ELR (cell line): ENCODE results near the gene ALKBH2.

Experiments
- DNase-seq: peaks from one replicate; pipeline ENCODE4 v3.0.0-alpha.2; 2015; ENCODE audit warnings: low read depth

The ALKBH2 gene

GRCh38 chr12:109113661-109114321 is 20.5 kb upstream of the ALKBH2 start:
- no peak for DNase-seq

- DNase-seq, result no peak
Measured at GRCh38 chr12:109112720-109113465, 19.6 kb upstream of the ALKBH2 start.

- peak; percentile 88 for DNase-seq
Measured at GRCh38 chr12:109110988-109111495, 17.8 kb upstream of the ALKBH2 start.

GRCh38 chr12:109109746-109110350 is 16.6 kb upstream of the ALKBH2 start:
- DNase-seq, result no peak

DNA sequence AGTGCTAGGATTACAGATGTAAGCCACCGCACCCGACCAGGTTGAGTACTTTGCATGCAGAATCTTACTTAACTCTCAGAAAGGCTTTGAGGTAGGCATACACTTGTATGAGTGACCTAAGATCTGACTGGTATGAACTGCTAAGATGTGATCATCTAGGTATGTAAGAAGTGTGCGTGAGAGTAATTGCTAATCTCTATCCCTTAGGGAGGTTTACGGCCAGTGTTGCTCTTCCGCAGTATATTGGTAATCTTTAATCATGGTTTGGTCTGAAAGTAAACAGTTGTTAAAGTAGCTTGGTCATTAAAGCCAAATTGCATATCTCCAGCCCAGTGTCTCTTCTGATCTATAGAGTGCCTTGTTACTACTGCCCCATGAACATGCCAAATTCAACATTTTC is 11.9 kb upstream of the ALKBH2 start:
- DNase-seq, result no peak

DNA sequence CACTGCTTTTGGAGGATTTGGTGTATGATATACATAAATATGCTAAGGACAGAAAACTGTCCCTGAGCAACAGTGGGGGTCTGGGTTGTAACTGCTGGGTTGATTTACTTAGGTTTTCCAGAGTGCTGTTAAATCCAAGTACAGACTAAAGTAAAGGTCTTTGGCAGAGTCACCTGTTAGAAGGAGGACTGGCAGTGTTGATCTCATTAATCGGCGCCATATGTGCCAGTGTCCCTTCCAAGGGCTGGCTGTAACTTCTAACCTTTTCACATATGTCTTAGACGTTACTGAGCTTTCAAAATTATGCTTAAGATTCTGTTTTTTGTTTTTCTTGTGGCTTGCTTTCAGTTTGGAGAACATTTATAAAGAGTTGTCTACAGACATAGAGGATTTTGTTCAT is 9.2 kb upstream of the ALKBH2 start:
- DNase-seq, result no peak

GRCh38 chr12:109100741-109101140 is 7.5 kb upstream of the ALKBH2 start:
- DNase-seq, result no peak

DNA sequence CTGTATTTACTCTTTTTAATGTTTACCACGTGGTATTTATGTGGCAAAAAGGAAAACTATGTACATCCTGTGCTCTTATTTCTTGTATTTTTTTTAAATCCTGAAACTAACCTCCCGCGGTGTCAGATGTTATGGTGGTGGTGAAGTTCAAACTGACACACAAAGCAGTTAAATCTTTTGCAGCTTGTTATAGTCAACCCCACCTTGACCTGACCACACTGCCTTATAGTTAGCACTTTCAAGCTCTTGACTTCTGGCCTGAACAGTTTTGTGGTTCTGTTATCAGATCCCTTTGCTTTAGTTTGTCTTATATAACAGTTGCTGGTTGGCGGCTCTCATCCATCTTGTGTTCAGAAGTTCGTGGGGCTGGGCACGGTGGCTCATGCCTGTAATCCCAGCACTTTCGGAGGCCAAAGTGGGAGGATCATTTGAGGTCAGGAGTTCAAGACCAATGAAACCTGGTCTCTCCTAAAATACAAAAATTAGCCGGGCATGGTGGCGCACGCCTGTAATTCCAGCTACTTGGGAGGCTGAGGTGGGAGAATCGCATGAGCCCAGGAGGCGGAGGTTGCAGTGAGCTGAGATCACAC is 6.3 kb upstream of the ALKBH2 start:
- DNase-seq, result no peak

DNA sequence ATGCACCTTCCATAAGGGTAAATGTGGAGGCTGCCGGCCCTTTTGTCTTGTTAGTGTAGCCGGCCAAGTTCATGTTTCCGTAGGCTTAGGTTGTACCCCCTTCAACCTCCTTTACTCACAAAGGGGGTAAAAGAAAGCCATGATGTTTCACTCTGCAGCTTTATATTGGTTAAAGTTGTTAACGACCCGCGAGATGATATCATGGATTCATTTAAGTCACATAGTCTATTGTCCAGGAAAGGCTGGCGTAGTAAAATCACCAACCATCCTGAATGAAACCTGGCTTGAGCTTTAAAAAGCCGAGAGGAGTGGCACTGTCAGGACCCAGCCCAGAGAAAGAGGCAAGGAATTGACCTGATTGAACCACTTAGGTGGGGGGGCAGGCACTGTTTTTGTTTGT is 5.4 kb upstream of the ALKBH2 start:
- no peak for DNase-seq

DNA sequence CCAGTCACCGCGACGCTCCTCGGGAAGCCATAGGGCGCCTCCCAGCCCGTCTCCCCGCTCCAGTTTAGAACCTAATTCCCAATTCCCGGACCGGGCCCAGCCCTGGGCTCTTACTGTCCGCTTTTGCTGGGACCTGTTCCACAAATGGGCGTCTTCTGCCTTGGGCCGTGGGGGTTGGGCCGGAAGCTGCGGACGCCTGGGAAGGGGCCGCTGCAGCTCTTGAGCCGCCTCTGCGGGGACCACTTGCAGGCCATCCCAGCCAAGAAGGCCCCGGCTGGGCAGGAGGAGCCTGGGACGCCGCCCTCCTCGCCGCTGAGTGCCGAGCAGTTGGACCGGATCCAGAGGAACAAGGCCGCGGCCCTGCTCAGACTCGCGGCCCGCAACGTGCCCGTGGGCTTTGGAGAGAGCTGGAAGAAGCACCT is 4.9 kb upstream of the ALKBH2 start:
- peak; percentile 63 for DNase-seq

- peak; percentile 97 for DNase-seq
Measured at GRCh38 chr12:109097435-109098182, 4.3 kb upstream of the ALKBH2 start, which contains the start of gene UNG. Gene UNG (plus strand): TSS chr12:109097597. CDS start chr12:109097680, 83 bp downstream.

GRCh38 chr12:109097140-109097434 is 3.8 kb upstream of the ALKBH2 start:
- DNase-seq, result no peak

- no peak for DNase-seq
Measured at GRCh38 chr12:109092497-109093021, 713 bp downstream of the ALKBH2 start.

GRCh38 chr12:109089683-109090082 is 3.6 kb downstream of the ALKBH2 start:
- DNase-seq, result no peak

GRCh38 chr12:109088818-109089217 is 4.5 kb downstream of the ALKBH2 start:
- DNase-seq, result peak; percentile 48

GRCh38 chr12:109087250-109087649 is 6.0 kb downstream of the ALKBH2 start:
- DNase-seq, result no peak

GRCh38 chr12:109085590-109085989 is 7.7 kb downstream of the ALKBH2 start:
- no peak for DNase-seq

DNA sequence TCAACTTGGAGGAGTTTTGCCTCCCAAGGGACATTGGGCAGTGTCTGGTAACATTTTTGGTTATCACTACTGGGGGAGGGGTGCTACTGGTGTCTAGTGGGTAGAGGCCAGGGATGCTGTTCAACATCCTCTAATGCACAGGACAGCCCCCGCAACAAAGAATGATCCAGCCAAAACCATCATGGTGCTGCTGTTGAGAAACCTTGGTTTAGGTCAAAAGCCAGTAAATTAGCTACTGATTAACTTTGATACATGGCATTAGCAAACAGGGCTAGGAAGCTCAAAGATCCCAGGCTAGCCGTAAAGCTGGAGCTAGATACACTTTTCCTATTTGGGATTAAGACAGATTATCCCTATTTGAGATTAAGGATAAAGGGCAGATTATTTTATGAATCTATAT is 8.8 kb downstream of the ALKBH2 start:
- no peak for DNase-seq

- no peak for DNase-seq
Measured at GRCh38 chr12:109082751-109083150, 10.5 kb downstream of the ALKBH2 start.

DNA sequence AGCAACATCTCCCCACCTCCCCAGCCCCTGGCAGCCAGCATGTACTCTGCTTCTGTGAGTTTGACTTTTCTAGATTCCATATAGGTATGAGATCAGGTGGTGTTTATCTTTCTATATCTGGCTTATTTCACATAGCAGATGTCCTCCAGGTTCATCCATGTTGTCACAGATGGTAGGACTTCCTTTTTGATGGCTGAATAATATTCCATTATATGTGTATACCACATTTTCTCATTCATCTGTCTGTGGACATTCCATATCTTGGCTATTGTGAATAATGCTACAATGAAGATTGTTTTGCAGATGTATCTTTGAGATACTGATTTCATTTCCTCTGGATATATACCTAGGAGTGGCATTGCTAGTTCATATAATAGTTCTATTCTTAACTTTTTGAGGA is 18.4 kb downstream of the ALKBH2 start:
- DNase-seq, result no peak

DNA sequence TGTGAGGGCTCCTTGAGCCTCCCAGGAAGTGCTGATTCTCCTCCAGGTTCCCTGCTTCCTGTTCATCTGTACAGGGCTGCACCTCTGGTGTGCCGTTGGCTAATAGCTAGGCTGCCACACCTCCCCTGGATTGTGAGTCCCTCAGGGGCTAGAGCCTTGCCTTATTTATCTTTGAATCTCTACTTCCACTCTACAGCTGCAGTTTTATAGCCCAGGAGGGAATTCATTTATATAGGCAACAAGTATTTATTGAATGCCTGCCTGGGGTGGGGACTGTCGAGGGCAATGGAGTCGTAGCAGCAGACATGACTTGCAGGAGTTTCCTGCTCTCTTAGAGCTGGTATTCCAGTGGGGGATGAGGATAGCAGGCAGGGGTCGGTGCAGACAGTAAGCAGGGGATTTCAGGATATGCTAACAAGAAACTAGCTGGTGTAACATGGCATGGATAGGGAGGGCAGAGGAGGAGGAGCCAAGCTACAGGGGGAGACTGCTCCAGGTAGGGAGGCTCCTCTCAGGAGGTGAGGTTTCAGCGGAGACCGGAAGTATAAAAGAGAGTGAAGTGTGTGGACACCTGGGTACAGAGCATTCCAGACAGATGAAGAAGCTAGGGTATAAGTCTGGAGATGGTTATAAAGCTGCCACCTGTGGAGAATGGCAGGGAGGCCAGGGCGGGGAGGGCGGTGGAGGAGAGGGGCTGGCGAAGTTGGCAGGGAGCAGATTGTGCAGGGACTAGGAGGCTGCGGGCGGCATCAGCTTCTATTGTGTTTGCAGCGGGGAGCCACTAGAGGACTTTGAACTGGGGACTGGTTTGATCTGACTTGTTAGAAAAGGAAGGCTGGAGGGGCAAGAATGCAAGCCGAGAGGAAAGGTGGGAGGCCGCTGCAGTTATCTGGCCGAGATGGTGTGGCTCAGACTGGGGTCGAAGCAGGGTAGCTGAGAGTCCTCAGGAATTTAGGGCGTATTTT is 23.7 kb downstream of the ALKBH2 start:
- no peak for DNase-seq
